Eye (tissue), 1 donor: ENCODE results near the gene LRRC56.
A peak's percentile ranks its signal among the peaks of the same experiment; 100 is the strongest.

Experiments
- DNase-seq: peaks from one replicate; pipeline ENCODE4 v3.0.0-alpha.2; 2015

Gene LRRC56

GRCh38 chr11:521177-521688 is 16.1 kb upstream of the LRRC56 start:
- DNase-seq = no peak

GRCh38 chr11:526192-526591 is 11.1 kb upstream of the LRRC56 start:
- no peak for DNase-seq

GRCh38 chr11:528166-528814 is 9.0 kb upstream of the LRRC56 start:
- DNase-seq = no peak

- DNase-seq = peak; percentile 39
Observed at GRCh38 chr11:528815-529727, 8.3 kb upstream of the LRRC56 start.

- no peak for DNase-seq
Observed at GRCh38 chr11:529728-530411, 7.5 kb upstream of the LRRC56 start.

- no peak for DNase-seq
Observed at GRCh38 chr11:530960-531831, 6.1 kb upstream of the LRRC56 start.

GRCh38 chr11:531919-532526 is 5.3 kb upstream of the LRRC56 start:
- DNase-seq = no peak

- DNase-seq = no peak
Observed at GRCh38 chr11:532527-532985, 4.8 kb upstream of the LRRC56 start.

GRCh38 chr11:532986-533585 is 4.2 kb upstream of the LRRC56 start:
- no peak for DNase-seq

GRCh38 chr11:533586-534395 is 3.5 kb upstream of the LRRC56 start:
- no peak for DNase-seq

GRCh38 chr11:534396-535209 is 2.7 kb upstream of the LRRC56 start:
- DNase-seq = peak; percentile 37

GRCh38 chr11:535210-535518 is 2.2 kb upstream of the LRRC56 start:
- DNase-seq = no peak

- peak; percentile 98 for DNase-seq
Observed at GRCh38 chr11:535519-536454, 1.5 kb upstream of the LRRC56 start, which contains the start of gene HRAS. Gene HRAS, minus strand, starts transcription at chr11:535576.

- no peak for DNase-seq
Observed at GRCh38 chr11:537622-538430, 499 bp downstream of the LRRC56 start.

- DNase-seq = no peak
Observed at GRCh38 chr11:538431-539051, 1.2 kb downstream of the LRRC56 start.

- no peak for DNase-seq
Observed at GRCh38 chr11:539971-540481, 2.7 kb downstream of the LRRC56 start.
